Activated CD4-positive, alpha-beta T cell treated with anti-CD3 and anti-CD28 coated beads, Interleukin-2, amount 50 U/mL, for 16 hours (primary cell): ENCODE data around the gene RPS4Y1.

ENCODE experiments used
- DNase-seq: peaks from one replicate; pipeline ENCODE4 v3.0.0-alpha.2; 2020

Gene RPS4Y1

GRCh38 chrY:2885880-2886279, 44.5 kb downstream of the RPS4Y1 start:
- no peak for DNase-seq

- DNase-seq = no peak
These were observed 46.0 kb downstream of the RPS4Y1 start for GRCh38 chrY:2887386-2887785.

- DNase-seq = no peak
These were observed 46.6 kb downstream of the RPS4Y1 start for GRCh38 chrY:2887955-2888354.

GRCh38 chrY:2893471-2893870, 52.1 kb downstream of the RPS4Y1 start:
- no peak for DNase-seq

GRCh38 chrY:2896050-2896449, 54.6 kb downstream of the RPS4Y1 start:
- DNase-seq = no peak

- DNase-seq = no peak
These were observed 66.0 kb downstream of the RPS4Y1 start for GRCh38 chrY:2907356-2907755.

- DNase-seq = no peak
These were observed 71.8 kb downstream of the RPS4Y1 start for GRCh38 chrY:2913066-2913815.
